Measurements from ENCODE around the gene DCLRE1B. TPM values are rescaled to one million over a fixed set of nuclear protein-coding genes. Genes with fewer than 3 reads are reported as not detected.

DCLRE1B gene
- total RNA-seq, 1 experiment from 2014 or later, result 6.9 TPM

- TF ChIP-seq CTCF (IDR thresholded peaks at IDR 0.05; ENCODE audit: insufficient read depth in 1 of 2, low read depth in 1 of 2, low read length in 1 of 2, severe bottlenecking in 1 of 2, unreplicated experiment in 1 of 2), result no peak
- Histone ChIP-seq H3K9me3 (no peaks in the 10 kb centered on the region), H3K4me1 (no peaks in the 10 kb centered on the region), H3K4me3 (ENCODE audit: low read depth, low read length) (no peak overlapping the region), H3K36me3 (ENCODE audit: control insufficient read depth, insufficient read depth, low read length) (no peaks in the 10 kb centered on the region), H3K27me3 (replicated peaks; ENCODE audit: control insufficient read depth, insufficient read depth, low read length) (no peaks in the 10 kb centered on the region)
- Mint-ChIP-seq H3K36me3 (ENCODE audit: insufficient read depth, unreplicated experiment) (no peaks in the 10 kb centered on the region), H3K9me3 (ENCODE audit: unreplicated experiment) (no peaks in the 10 kb centered on the region), H3K27me3 (ENCODE audit: insufficient read depth, unreplicated experiment) (no peaks in the 10 kb centered on the region), H3K4me3 (ENCODE audit: unreplicated experiment) (no peak overlapping the region), H3K4me1 (ENCODE audit: low read depth, unreplicated experiment) (no peaks in the 10 kb centered on the region), H3K27ac (ENCODE audit: unreplicated experiment) (no peak overlapping the region)
- ChIA-PET POLR2A (no interaction called here), CTCF (no interaction called here)
- no peak for DNase-seq
- intact Hi-C loops (cut with micrococcal nuclease; ENCODE audit: unreplicated experiment), result no loop called here
- BruUV-seq (replicated peaks), result no TSS peak
Observed at GRCh38 chr1:113868387-113869083, 36.6 kb upstream of the DCLRE1B start.

GRCh38 chr1:113870778-113871177 lies 34.3 kb upstream of the DCLRE1B start:
- H3K4me3 ChIP-seq (ENCODE audit: low read depth, low read length), result no peak overlapping the region
- no peak overlapping the region for H3K27ac Mint-ChIP-seq (ENCODE audit: unreplicated experiment)
- no peaks in the 10 kb centered on the region for H3K36me3 ChIP-seq (ENCODE audit: control insufficient read depth, insufficient read depth, low read length)
- DNase-seq, result no peak
- H3K9me3 ChIP-seq, result no peaks in the 10 kb centered on the region
- H3K27me3 Mint-ChIP-seq (ENCODE audit: insufficient read depth, unreplicated experiment), result no peaks in the 10 kb centered on the region
- ChIA-PET POLR2A (no interaction called here), CTCF (no interaction called here)
- H3K4me1 ChIP-seq, result no peaks in the 10 kb centered on the region
- H3K9me3 Mint-ChIP-seq (ENCODE audit: unreplicated experiment), result no peaks in the 10 kb centered on the region
- BruUV-seq (replicated peaks), result no TSS peak
- H3K4me3 Mint-ChIP-seq (ENCODE audit: unreplicated experiment), result no peak overlapping the region
- no peaks in the 10 kb centered on the region for H3K36me3 Mint-ChIP-seq (ENCODE audit: insufficient read depth, unreplicated experiment)
- H3K4me1 Mint-ChIP-seq (ENCODE audit: low read depth, unreplicated experiment), result no peaks in the 10 kb centered on the region
- intact Hi-C loops (cut with micrococcal nuclease; ENCODE audit: unreplicated experiment), result no loop called here
- no peaks in the 10 kb centered on the region for H3K27me3 ChIP-seq (replicated peaks; ENCODE audit: control insufficient read depth, insufficient read depth, low read length)
- TF ChIP-seq CTCF (IDR thresholded peaks at IDR 0.05; ENCODE audit: insufficient read depth in 1 of 2, low read depth in 1 of 2, low read length in 1 of 2, severe bottlenecking in 1 of 2, unreplicated experiment in 1 of 2), result no peak

- no peak for TF ChIP-seq CTCF (IDR thresholded peaks at IDR 0.05; ENCODE audit: insufficient read depth in 1 of 2, low read depth in 1 of 2, low read length in 1 of 2, severe bottlenecking in 1 of 2, unreplicated experiment in 1 of 2)
- Mint-ChIP-seq H3K27ac (ENCODE audit: unreplicated experiment) (no peak within 1 kb of the TSS), H3K36me3 (ENCODE audit: insufficient read depth, unreplicated experiment) (no peaks in the 10 kb centered on the region), H3K4me3 (ENCODE audit: unreplicated experiment) (no peak within 1 kb of the TSS), H3K9me3 (ENCODE audit: unreplicated experiment) (no peaks in the 10 kb centered on the region), H3K4me1 (ENCODE audit: low read depth, unreplicated experiment) (no peaks in the 10 kb centered on the region), H3K27me3 (ENCODE audit: insufficient read depth, unreplicated experiment) (no peaks in the 10 kb centered on the region)
- intact Hi-C loops (cut with micrococcal nuclease; ENCODE audit: unreplicated experiment), result no loop called here
- H3K4me3 ChIP-seq (ENCODE audit: low read depth, low read length), result no peak within 1 kb of the TSS
- CTCF ChIA-PET, result no interaction called here
- no peak for DNase-seq
- H3K27me3 ChIP-seq (replicated peaks; ENCODE audit: control insufficient read depth, insufficient read depth, low read length), result no peaks in the 10 kb centered on the region
- POLR2A ChIA-PET, result no interaction called here
- no peaks in the 10 kb centered on the region for H3K4me1 ChIP-seq
- H3K9me3 ChIP-seq, result no peaks in the 10 kb centered on the region
- no TSS peak for BruUV-seq (replicated peaks)
- H3K36me3 ChIP-seq (ENCODE audit: control insufficient read depth, insufficient read depth, low read length), result no peaks in the 10 kb centered on the region
Observed at GRCh38 chr1:113871597-113872113, 33.5 kb upstream of the DCLRE1B start, which contains the start of gene PTPN22. TSS of gene PTPN22 (minus strand) at chr1:113871712.

All from Caco-2 (cell line).